KMS-11 (cell line): ENCODE results near the gene UXT.

Source experiments
- H2AFZ ChIP-seq: fragments of 200-600 bp; sonication (generic); 2 replicates; pipeline ENCODE4 v1.6.1; 2016; ENCODE audit warnings: antibody characterized with exemption, mixed run types, low read depth
- H3K27ac ChIP-seq: fragments of 200-600 bp; sonication (generic); 2 replicates; pipeline ENCODE4 v1.6.1; 2016; ENCODE audit warnings: mild to moderate bottlenecking, mixed run types
- H3K27me3 ChIP-seq: fragments of 200-600 bp; sonication (generic); 2 replicates; pipeline ENCODE4 v1.6.1; 2017; ENCODE audit warnings: mild to moderate bottlenecking, low read depth, mixed run types, moderate library complexity; ENCODE audit not compliant: insufficient read depth
- H3K36me3 ChIP-seq: fragments of 200-600 bp; sonication (generic); 2 replicates; pipeline ENCODE4 v1.6.1; 2017; ENCODE audit warnings: mild to moderate bottlenecking, mixed run types; ENCODE audit not compliant: insufficient read depth
- H3K4me1 ChIP-seq: fragments of 200-600 bp; sonication (generic); 2 replicates; pipeline ENCODE4 v1.6.1; 2016; ENCODE audit warnings: mild to moderate bottlenecking, low read depth, mixed run types; ENCODE audit not compliant: poor library complexity, severe bottlenecking
- H3K4me2 ChIP-seq: fragments of 200-600 bp; sonication (generic); 2 replicates; pipeline ENCODE4 v1.7.0; 2016; ENCODE audit warnings: mild to moderate bottlenecking, mixed run types
- H3K4me3 ChIP-seq: fragments of 200-600 bp; sonication (generic); IDR thresholded peaks from 2 replicates; pipeline ENCODE4 v1.6.1; 2017; ENCODE audit warnings: low read depth, low read length, mixed read lengths; ENCODE audit not compliant: insufficient read depth
- H3K79me2 ChIP-seq: fragments of 200-600 bp; sonication (generic); 2 replicates; pipeline ENCODE4 v1.6.1; 2016; ENCODE audit warnings: low read depth, mixed run types; ENCODE audit not compliant: insufficient read depth
- H3K9ac ChIP-seq: fragments of 200-600 bp; sonication (generic); 2 replicates; pipeline ENCODE4 v1.6.1; 2016; ENCODE audit warnings: mild to moderate bottlenecking, mixed run types
- H4K20me1 ChIP-seq: fragments of 200-600 bp; sonication (generic); 2 replicates; pipeline ENCODE4 v1.6.1; 2016; ENCODE audit warnings: mild to moderate bottlenecking, mixed run types; ENCODE audit not compliant: insufficient read depth
- TF ChIP-seq, protein P1 (sequence below): fragments of 200-600 bp; sonication (generic); conservative IDR thresholded peaks from 2 replicates; pipeline ENCODE4 v1.6.1; 2017; ENCODE audit warnings: low read depth, mild to moderate bottlenecking, antibody characterized with exemption, low read length, moderate library complexity, mixed read lengths

Gene UXT, protein sequence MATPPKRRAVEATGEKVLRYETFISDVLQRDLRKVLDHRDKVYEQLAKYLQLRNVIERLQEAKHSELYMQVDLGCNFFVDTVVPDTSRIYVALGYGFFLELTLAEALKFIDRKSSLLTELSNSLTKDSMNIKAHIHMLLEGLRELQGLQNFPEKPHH

DNA sequence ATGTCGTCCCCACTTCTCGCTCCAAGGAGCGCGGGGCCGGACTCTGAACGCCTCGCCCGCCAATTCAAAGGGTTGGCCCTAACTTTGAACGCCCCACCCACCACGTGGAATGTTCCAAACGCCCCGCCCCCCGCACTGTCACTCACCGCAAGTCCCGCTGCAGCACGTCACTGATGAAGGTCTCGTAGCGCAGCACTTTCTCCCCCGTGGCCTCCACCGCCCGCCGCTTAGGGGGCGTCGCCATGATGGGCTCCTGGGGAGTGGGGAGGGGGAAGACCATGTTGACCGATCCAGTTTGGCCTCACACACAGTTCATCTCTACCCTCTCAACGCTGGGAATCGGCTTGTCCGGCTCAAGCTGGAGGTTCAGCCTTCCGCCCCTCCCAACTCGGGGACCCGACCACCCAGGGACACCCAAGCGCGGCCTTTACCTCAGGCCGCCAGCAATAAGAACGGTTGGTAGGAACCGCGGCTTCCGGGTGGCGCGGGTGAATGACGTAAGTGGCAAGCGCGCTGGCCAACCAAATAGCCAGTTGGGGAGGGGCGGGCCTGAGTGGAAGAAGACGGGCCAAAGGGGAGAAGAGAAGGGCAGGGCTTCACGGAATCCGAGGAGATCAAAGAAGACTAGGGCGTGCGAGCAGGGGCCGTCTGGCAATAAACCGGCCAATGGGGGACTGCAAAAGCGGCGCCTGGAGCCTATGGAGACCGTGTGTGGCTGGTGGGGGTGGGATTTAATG lies at the start of gene UXT:
Gene UXT, minus strand, starts transcription at position 497 of the 737 bp plus-strand sequence. Its CDS starts 253 bp downstream, at position 244.
- H3K27ac ChIP-seq = peak within 1 kb of the TSS; percentile 97
- no peak within 1 kb of the TSS for H3K4me3 ChIP-seq
- no peaks in the 10 kb centered on the region for H4K20me1 ChIP-seq
- TF ChIP-seq, protein P1, sequence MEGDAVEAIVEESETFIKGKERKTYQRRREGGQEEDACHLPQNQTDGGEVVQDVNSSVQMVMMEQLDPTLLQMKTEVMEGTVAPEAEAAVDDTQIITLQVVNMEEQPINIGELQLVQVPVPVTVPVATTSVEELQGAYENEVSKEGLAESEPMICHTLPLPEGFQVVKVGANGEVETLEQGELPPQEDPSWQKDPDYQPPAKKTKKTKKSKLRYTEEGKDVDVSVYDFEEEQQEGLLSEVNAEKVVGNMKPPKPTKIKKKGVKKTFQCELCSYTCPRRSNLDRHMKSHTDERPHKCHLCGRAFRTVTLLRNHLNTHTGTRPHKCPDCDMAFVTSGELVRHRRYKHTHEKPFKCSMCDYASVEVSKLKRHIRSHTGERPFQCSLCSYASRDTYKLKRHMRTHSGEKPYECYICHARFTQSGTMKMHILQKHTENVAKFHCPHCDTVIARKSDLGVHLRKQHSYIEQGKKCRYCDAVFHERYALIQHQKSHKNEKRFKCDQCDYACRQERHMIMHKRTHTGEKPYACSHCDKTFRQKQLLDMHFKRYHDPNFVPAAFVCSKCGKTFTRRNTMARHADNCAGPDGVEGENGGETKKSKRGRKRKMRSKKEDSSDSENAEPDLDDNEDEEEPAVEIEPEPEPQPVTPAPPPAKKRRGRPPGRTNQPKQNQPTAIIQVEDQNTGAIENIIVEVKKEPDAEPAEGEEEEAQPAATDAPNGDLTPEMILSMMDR = no peak
- peak within 1 kb of the TSS; percentile 81 for H2AFZ ChIP-seq
- H3K9ac ChIP-seq = peak within 1 kb of the TSS; percentile 97
- no peaks in the 10 kb centered on the region for H3K27me3 ChIP-seq
- H3K4me1 ChIP-seq = peaks cover 11% of the 10 kb centered on the region
- H3K79me2 ChIP-seq = no peaks in the 10 kb centered on the region
- no peaks in the 10 kb centered on the region for H3K36me3 ChIP-seq
- peak within 1 kb of the TSS; percentile 94 for H3K4me2 ChIP-seq

DNA sequence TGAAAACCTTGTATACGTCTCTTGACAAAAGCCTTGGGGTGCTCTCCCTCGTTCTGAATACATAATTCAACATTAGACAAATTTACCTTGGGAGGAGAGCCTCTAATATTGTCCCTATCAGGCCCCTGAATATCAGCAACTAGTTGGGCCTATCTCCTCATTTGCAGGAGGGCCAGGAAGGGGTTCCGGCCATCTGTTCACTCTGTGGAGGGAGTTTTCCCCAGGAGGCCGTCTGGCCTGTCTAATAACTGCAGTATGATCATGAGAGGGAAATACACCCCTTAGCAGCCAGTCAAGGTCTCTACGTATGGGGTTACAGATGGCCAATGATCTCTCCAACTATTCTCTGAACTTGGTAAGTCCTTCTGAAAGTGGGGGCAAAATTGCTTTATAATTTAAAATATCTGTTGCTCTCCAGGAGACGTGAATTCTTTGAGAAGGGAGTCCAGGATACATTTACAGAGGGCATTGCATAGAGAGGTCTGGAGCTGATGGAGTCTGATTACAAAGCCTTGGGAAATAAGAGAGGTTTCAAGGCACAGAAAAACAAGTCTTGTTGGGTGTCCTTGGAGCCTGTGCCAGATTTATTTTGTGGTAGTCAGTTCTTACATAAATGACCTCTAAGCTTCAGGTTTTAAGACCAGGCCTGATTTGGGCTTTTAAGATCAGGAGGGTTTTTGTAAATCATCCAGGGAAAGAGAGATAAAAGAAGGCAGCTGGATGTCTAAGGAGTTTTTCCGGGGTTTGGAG lies 48.2 kb upstream of the UXT start:
- Histone ChIP-seq H3K4me2 (peak overlapping the region; percentile 77), H3K27me3 (no peaks in the 10 kb centered on the region)
- TF ChIP-seq, protein P1 = no peak

DNA sequence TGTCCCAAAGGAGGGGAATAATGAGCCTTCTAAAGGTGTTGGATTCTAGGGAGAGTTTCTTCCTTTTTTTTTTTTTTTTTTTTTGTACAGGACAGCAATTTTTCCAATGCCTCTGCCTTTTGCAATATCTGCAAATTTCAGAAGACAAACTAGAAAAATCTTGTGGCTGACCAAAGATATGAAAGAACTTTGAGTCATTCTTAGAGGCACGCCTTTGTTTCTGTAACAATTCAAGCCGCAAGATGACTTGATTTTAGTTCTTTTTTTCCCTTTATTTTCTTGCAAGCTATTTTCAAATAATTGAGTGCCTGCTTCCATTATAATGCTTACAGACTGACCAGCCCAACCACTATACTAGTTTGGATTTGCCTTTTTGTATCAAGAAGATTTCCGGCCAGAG lies 47.6 kb upstream of the UXT start:
- Histone ChIP-seq H2AFZ (peak overlapping the region; percentile 52; the same call in 1 of the 2 replicates), H3K36me3 (no peaks in the 10 kb centered on the region), H3K4me2 (peak overlapping the region; percentile 77), H4K20me1 (no peaks in the 10 kb centered on the region), H3K27me3 (no peaks in the 10 kb centered on the region), H3K4me3 (no peak overlapping the region), H3K27ac (peak overlapping the region; percentile 90), H3K9ac (peak overlapping the region; percentile 44; the same call in 1 of the 2 replicates), H3K4me1 (peaks cover 39% of the 10 kb centered on the region), H3K79me2 (no peaks in the 10 kb centered on the region)
- TF ChIP-seq, protein P1 = no peak

More for the DNA sequence above, 48.2 kb upstream of the UXT start:
- H3K27ac ChIP-seq = peak overlapping the region; percentile 90
- peak overlapping the region; percentile 52 for H2AFZ ChIP-seq
- H3K9ac ChIP-seq = peak overlapping the region; percentile 44; the same call in 1 of the 2 replicates
- H3K4me1 ChIP-seq = peaks cover 39% of the 10 kb centered on the region
- H3K4me3 ChIP-seq = no peak overlapping the region
- H3K36me3 ChIP-seq = no peaks in the 10 kb centered on the region
- no peaks in the 10 kb centered on the region for H3K79me2 ChIP-seq
- no peaks in the 10 kb centered on the region for H4K20me1 ChIP-seq

DNA sequence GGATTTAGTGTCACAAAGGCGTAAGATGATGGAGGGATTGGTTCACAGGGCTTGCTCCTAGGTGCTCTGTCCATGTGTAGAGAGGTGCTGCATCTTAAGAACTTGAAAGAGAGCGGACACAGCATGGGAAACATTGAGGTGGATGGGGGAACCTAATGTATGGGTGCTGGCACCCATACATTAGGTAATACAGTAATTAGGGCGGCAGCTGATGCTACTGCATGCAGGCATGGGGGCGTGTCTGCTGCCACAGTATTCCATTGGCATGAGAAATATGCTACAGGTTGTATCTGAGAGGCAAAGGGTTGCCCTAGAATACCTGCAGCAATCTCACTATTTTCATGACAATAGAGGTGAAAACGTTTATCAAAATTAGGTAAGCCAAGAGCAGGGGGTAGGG lies 45.8 kb upstream of the UXT start:
- Histone ChIP-seq H3K9ac (no peak overlapping the region), H3K27me3 (no peaks in the 10 kb centered on the region), H4K20me1 (no peaks in the 10 kb centered on the region), H2AFZ (no peak overlapping the region), H3K4me3 (no peak overlapping the region), H3K36me3 (no peaks in the 10 kb centered on the region), H3K27ac (no peak overlapping the region), H3K4me1 (peaks cover 39% of the 10 kb centered on the region), H3K4me2 (no peak overlapping the region), H3K79me2 (no peaks in the 10 kb centered on the region)
- TF ChIP-seq, protein P1 = no peak
